GM21619 (cell line): Measurements from ENCODE around the gene ARHGAP10.
"Not testable (repeated sequence)": the region's sequence is repeated elsewhere in the genome, so short reads cannot be mapped to it uniquely, and the experiment has no call there.

Experiments used
- ATAC-seq: cut with Tn5 transposase; IDR thresholded peaks from one replicate; pipeline ENCODE4 v1.9.1; 2021; ENCODE audit not compliant: unreplicated experiment

Gene ARHGAP10

GRCh38 chr4:148083073-148083472, 351.2 kb downstream of the ARHGAP10 start:
- ATAC-seq, result not testable (repeated sequence)

GRCh38 chr4:148089624-148090023, 357.7 kb downstream of the ARHGAP10 start:
- no peak for ATAC-seq

GRCh38 chr4:148090029-148090428, 358.1 kb downstream of the ARHGAP10 start:
- no peak for ATAC-seq

GRCh38 chr4:148090503-148091476, 358.9 kb downstream of the ARHGAP10 start:
- no peak for ATAC-seq

GRCh38 chr4:148091896-148092295, 360.0 kb downstream of the ARHGAP10 start:
- no peak for ATAC-seq

- ATAC-seq, result no peak
These were observed 360.6 kb downstream of the ARHGAP10 start for GRCh38 chr4:148092316-148093014.

- ATAC-seq, result no peak
These were observed 361.2 kb downstream of the ARHGAP10 start for GRCh38 chr4:148093065-148093464.

GRCh38 chr4:148094149-148094548, 362.3 kb downstream of the ARHGAP10 start:
- no peak for ATAC-seq

GRCh38 chr4:148095346-148095923, 363.5 kb downstream of the ARHGAP10 start:
- no peak for ATAC-seq

GRCh38 chr4:148097801-148098200, 365.9 kb downstream of the ARHGAP10 start:
- no peak for ATAC-seq

GRCh38 chr4:148101235-148101634, 369.3 kb downstream of the ARHGAP10 start:
- ATAC-seq, result no peak

GRCh38 chr4:148101790-148102189, 369.9 kb downstream of the ARHGAP10 start:
- ATAC-seq, result no peak

GRCh38 chr4:148103597-148104355, 371.9 kb downstream of the ARHGAP10 start:
- ATAC-seq, result no peak

GRCh38 chr4:148108766-148109165, 376.9 kb downstream of the ARHGAP10 start:
- ATAC-seq, result no peak

GRCh38 chr4:148109216-148109615, 377.3 kb downstream of the ARHGAP10 start:
- no peak for ATAC-seq

- no peak for ATAC-seq
These were observed 378.3 kb downstream of the ARHGAP10 start for GRCh38 chr4:148110169-148110568.

GRCh38 chr4:148112231-148112982, 380.5 kb downstream of the ARHGAP10 start:
- no peak for ATAC-seq

- ATAC-seq, result no peak
These were observed 382.5 kb downstream of the ARHGAP10 start for GRCh38 chr4:148114436-148114835.

- no peak for ATAC-seq
These were observed 384.4 kb downstream of the ARHGAP10 start for GRCh38 chr4:148116264-148116663.

- no peak for ATAC-seq
These were observed 385.1 kb downstream of the ARHGAP10 start for GRCh38 chr4:148116969-148117368.
